NCI-H774 (cell line): ENCODE measurements around the gene TMEM37.

Source experiments
- DNase-seq: peaks from one replicate; lab custom pipeline; 2025; lab: John Stamatoyannopoulos, UW

The TMEM37 gene

DNA sequence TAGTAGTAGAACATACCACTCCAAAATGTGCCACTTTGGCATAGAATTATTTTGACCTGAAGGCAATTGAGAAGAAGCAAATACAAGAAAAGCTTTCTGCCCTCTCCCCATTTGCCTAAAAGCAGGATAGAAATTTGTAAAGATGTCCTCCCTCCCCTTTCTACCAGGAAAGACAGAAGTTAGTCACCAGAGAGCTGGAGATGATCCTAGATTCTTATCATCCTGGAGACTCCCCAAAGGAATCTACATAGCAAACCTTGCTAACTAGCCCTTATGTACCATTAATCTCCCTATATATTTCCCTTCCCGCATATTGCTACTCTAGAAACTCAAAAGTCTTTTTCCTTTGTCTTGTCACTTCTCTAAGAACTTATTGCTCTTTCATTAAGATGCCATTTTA lies 12.6 kb upstream of the TMEM37 start:
- no peak for DNase-seq

GRCh38 chr2:119419803-119420508 lies 11.7 kb upstream of the TMEM37 start:
- no peak for DNase-seq

DNA sequence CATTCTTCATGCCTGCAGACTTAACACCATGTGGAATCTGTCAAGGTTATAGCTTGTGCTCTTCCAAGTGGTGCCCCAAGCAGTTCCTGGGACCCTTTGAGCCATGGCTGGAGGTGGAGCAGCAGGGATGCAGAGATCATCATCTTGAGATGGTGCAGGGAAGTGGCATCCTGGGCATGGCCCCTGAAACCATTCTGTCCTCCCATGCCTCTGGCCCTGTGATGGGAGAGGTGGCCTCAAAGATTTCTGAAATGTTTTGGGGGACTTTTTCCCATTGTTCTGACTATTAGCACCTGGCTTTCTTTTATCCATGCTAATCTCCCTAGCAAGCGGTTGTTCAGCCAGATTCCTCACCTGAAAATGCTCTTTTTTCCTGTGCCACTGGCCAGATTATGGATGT lies 10.3 kb upstream of the TMEM37 start:
- no peak for DNase-seq

- no peak for DNase-seq
These were observed 9.9 kb upstream of the TMEM37 start for GRCh38 chr2:119421741-119422140.

- DNase-seq = no peak
These were observed 9.1 kb upstream of the TMEM37 start for GRCh38 chr2:119422360-119423107.

GRCh38 chr2:119423108-119423444 lies 8.6 kb upstream of the TMEM37 start:
- no peak for DNase-seq

DNA sequence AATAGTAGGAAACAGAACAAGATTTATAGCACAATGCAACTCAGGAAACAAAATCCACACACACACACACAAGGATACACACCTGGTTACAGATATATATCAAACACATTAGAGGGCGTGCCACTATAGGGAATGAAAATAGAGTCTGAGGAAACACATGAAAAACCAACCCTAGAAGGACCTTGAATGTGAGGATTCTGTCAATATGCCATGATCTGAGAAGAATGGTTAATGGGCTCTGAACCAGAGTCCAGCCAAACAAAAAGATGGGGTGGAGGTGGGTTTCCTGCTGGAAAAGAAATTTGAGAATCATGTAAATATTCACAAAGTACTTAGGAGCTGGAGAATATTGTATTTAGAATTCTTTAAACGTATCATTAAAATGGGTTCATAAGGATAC lies 7.8 kb upstream of the TMEM37 start:
- DNase-seq = no peak

DNA sequence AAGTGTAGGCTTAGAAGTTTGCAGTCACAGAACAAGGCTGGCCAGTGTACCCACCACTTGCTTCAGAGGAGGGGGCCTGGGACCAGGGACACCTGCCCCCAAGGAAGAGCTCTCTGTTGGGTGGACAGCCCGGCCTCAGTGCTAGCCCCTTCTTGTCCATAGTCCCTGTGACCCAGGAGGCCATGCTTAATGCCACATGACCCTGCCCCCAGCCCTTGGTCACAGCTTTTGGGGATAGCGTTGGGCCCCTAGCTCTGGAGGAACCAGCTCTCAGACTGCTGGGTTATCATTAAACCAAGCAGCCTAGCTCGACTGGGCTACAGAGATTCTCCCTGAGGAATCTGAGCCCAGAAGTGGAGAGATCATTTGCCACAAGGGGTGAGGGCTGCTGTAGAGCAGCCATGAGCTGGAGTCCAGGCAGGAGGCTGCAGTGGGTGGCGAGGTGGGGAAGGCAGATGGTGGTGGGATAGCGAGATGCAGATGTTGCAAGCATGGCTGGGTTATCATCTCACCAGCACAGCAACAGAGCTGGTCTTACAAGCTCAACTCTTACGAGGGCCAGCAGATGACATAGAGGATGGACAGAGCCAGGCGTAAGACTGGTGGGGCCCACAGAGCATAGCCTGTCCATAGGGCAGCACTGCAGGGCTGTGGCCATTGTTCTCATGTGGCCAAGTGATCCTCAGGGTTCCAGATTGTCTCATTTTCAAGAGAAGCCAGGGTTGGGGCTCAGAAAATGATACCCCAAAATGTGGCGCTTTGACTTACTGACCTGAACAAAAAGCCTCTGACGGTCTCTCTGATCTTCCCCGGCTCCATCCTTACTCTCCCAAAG lies 7.2 kb upstream of the TMEM37 start:
- DNase-seq = no peak

DNA sequence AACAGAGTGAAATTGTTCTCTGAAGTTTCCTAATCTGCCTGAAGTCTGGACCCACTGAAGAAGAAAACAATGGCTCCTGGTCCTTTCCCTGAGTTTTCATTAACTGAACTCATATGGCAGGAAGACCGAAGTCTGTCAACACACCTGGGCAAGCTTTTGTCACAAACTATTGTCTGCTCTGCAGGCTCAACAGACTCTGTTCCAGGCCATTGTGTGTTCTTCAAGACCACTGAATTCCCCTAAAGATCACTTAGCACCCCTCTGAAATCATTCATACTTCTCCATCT lies 6.6 kb upstream of the TMEM37 start:
- DNase-seq = no peak

DNA sequence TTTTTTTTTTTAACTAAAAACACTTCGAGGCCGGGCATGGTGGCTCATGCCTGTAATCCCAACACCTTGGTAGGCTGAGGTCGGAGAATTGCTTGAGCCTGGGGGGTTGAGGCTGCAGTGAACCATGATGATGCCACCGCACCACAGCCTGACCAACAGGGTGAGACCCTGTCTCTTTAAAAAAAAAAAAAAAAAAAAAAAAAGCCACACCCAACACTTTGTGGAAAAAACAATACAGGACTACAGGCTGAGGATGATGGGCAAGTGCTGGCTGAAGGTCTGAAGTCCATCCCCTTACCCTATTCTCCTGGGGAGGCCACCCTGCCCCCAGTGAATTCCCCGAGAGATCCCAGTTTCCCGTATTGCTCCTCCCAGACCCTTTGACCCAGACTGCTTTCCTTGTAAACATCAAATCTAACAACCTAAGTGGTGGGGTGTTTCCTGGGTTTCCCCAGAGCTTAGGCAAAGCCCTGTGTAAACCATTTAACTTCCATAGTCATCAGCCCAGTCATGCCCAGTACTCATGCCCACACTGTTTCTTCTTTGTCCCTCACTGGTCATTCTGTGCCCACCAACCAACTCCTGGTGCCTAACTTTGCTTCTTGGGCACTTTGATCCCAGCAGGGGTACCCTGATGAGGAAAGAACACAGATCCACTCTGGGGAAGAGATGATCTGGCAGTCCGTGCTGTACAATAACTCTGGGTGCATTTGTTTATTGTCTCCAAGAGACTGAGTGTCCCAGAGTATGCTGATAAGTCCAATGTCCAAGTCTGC lies 5.8 kb upstream of the TMEM37 start:
- DNase-seq = no peak

- no peak for DNase-seq
These were observed 5.3 kb upstream of the TMEM37 start for GRCh38 chr2:119426396-119426675.

- DNase-seq = no peak
These were observed 4.8 kb upstream of the TMEM37 start for GRCh38 chr2:119426801-119427395.

DNA sequence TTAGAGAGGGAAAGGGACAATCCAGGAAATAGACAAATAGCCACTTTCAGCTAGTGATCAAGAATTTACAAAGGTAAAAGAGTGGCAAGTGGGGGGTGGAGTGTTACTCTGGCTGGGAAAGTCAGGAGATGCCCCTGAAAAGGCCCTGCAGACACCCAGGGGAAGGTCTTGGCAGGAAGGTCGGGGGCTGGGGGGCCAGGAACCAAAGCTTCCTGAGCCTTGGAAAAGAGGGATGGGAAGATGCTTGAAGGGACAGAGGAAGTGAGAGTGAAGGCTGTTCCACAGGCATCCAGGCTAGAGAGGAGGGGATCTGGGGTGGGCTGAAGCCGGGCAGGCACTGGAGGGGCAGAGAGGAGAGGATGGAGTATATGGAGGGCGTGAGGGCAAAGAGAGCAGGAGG lies 3.9 kb upstream of the TMEM37 start:
- DNase-seq = no peak

DNA sequence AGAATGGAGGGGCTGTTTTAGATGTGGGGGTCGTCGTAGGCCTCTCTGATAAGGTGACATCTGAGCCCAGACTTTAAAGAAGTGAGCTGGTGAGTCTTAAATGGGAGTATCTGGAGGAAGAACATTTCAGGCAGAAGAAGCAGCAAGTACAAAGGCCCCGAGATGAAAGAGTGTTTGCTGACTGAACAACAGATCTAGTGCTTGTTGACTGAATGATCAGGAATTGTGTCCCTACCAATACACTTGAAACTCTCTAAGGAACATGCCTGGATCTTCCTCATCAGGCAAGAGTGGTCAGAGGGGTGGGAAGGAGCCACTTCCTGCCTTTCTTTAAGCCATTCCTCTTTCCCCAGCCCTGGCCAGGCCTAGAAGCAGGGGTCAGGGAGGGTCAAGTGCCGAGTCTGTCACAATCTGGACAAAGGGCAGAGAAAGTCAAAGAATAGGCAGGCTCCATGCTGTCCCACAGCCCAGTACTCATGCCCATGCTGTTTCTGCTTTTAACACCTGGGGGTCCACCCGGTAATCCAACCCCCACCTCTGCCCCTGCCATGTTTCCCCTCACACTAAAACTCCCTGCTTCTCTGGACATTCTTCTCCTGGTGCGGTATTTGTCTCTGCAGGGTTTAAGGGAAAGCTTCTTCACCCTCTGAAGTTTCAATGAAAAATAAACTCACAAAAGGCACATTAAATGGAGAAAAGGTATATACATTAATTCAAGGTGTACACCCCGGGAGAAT lies 3.0 kb upstream of the TMEM37 start:
- DNase-seq = no peak

- no peak for DNase-seq
These were observed 2.3 kb upstream of the TMEM37 start for GRCh38 chr2:119429225-119429981.

GRCh38 chr2:119430023-119430498 lies 1.6 kb upstream of the TMEM37 start:
- no peak for DNase-seq

- no peak for DNase-seq
These were observed 559 bp downstream of the TMEM37 start for GRCh38 chr2:119431976-119432850.

- no peak for DNase-seq
These were observed 1.3 kb downstream of the TMEM37 start for GRCh38 chr2:119432851-119433522.
